ENCODE measurements around the gene CDH2.

Gene CDH2

DNA sequence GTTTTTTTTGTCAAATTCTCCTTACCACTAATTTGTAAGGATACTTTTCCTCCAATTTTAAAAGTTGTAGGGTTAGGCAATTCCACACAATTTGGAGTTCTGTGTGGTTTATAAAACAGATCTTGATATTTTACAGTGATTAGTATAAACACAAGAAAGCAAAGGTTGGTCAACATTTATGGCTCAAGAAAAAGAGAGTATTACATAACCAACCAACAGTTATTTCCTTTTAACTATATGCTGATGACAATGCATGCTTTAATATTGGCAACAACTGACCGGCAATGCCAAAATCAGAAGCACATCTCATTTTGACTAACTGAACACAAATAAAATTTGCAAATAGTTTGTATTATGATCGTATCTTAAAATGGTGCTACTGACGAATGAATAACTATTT lies 137.2 kb downstream of the CDH2 start:
- DNase-seq: no peak

DNA sequence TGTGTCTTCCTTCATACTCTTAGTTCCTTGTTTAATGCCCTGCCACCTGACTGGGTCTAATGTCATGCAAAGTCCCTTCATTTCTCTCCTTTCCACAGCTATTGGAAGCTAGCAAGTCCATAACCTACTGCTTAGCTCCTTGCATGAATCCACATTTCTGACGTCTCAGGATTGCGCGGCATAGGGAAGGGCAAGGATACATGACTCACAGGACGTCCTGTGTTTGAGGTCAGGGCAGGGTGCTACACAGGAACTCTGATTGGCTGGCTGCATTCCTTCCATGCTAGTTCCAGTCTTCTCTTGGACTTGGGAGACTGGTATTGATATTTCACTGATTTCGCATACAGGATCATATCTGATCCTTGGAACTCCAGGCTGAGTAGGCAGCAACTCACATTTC lies 137.9 kb downstream of the CDH2 start:
- DNase-seq: no peak

DNA sequence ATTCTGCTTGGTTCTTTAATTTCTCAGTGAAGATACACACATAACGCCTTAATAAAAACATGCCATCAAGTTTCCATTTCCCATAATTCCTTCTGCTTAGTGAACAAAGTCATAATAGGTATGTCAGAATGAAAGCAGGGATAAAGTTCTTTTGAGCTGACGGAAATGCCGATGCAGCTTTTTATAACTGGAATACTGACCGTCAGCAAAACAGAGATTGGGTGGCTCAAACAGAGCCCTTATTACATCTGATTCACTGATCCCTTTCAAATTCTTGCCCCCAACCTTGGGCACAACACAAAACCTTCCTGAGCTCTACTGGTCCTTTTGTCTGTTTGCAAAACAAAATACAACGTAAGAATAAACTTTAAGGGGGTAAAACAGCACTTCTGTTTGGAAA lies 140.4 kb downstream of the CDH2 start:
- no peak for DNase-seq

DNA sequence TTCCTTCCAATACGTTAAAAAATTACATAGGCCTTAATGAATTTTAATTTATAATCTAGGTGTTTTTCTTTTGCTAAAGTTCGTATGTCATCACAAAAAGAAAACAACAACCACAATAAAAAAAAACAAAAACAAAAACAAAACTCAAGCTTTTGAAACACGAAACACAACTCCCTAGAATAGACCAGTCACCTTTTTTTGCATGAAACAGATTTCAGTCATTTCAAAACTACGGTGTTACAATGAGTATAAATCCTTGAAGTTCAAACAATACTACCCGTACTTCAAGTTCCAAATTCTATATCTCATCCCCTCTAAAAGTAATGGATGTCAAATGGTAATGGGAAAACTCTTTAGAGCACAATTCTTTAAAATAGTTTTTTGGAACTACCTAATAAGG lies 142.4 kb downstream of the CDH2 start:
- DNase-seq: no peak

DNA sequence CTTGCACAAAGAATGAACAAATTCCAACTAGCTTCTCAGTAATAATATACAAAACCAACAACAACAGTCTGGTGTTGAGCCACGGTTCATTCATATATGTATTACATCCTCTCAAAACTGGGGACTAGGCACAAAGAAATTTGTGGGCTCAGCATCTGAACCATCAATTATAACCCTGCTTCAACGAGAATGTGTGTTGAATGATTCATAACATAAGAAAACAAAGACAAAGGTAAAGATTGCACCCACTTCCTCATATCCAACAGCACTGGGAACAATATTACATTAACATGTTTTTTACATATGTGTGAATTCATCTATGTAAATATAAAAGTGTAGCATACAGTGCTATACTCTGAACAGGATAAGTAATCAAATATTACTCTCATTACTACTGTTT lies 144.8 kb downstream of the CDH2 start:
- DNase-seq: no peak

DNA sequence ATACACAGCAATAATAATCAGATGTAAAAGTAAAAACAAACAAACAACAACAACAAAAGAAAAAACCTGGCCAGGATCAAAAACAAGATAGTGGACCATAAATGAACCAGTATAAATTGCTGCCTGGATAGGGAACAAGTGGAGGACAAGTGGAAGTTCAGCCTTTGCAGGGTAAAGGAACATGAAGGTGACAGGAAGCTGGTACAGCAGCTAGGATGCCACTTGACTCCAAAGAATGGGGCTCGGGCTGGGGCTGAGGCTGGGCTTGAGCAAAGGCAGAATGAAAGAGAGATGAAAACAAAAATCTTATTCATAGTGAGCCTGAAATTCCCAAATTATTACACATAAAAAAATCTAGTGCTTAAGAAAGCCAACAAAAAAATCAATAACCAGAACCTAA lies 146.5 kb downstream of the CDH2 start:
- DNase-seq: no peak

DNA sequence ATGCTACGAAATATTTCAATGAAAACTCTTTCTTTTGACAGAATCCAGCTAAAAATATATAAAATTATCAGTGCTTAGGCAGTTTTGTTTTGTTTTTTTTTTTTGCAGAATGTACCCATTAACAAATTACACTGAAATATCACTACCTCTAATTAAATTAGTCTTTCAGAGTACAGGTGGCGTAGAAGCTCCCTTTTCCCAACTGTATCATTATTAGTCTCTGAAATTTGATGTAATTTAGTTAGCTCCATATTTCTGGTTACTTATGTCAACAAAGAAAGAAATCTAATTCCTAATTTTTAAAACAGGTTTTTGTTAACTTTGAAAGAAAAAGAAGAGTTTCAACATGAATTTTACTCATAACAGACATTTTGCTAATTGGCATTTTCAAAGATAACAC lies 149.2 kb downstream of the CDH2 start:
- DNase-seq: no peak

DNA sequence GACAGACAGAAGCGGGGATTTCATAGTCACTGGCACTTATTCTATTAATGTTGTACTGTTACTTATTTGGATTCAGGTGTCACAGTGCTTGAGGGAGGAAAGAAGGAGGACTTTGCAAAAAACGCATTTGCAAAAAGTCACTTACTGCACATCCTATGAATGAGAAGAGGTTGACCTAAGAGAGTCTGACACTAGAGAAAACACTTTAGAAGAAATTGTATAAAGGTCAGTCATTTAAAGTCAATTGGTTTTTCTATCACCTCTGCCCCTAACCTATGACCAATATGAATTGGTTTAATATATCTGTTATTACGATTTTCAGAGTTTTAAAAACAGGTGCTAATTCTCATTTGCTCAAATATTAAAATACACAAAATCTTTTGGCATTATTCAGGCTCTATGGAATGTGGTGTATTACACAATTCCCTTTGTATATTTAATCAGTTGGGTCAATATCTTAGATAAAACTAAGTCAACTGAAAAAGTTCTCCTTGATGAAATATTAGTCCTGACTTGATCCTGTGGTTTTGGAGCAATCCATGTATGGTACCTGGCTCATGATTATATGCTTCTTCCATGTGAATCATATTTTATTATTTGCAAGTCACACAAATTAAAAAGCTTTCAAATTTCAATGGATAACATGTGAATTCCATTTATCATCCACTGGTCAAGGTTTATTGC lies 157.4 kb downstream of the CDH2 start:
- no peak for DNase-seq

DNA sequence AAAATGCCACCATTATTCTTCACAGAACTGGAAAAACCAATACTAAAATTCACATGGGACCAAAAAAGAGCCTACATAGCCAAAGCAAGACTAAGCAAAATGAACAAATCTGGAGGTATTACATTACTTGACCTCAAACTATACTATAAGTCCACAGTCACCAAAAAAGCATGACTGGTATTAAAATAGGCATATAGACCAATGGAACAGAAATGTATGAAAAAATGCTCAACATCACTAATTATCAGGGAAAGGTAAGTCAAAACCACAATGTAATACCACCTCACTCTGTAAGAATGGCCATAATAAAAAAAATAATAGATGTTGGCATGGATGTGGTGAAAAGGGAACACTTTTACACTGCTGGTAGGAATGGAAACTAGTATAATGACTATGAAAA lies 158.6 kb downstream of the CDH2 start:
- no peak for DNase-seq

DNA sequence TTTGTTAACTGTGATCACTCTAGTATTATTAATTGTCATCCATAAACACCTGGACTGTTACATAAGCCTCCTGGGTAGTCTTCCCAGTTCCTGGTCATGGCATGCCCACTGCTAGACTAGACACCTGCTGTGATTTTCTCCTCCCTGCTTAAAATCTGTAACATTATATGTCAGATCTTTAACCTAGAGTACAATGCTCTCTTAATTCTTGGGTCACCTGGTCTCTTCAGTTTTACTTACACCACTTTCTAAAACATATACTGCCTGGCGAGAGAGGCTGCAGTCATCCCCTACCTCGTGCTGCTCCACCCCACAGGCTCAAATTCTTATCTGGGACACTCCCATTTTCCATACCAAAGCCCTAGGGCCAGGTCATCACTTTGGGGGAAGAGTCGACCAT lies 161.3 kb downstream of the CDH2 start:
- DNase-seq: peak in 1 of 2 experiments; percentile 73

DNA sequence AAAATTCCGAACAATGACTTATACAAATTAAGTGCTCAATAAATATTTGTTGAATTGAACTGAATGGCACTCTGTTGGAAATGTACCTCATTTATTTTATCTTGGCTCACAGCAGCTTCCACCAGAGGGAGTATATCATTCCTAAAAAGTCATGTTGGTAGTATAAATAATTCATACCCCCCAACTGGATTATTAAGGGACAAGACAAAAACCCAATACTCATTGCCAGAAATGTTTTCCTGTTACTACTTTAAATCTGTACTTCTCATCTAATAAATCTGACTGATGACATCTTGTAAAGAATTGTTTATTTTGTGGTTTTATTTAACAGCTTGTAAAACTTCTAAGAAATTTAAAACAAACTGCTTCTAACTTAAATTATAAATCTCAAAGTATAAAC lies 163.9 kb downstream of the CDH2 start:
- DNase-seq: peak in 1 of 2 experiments; percentile 16

DNA sequence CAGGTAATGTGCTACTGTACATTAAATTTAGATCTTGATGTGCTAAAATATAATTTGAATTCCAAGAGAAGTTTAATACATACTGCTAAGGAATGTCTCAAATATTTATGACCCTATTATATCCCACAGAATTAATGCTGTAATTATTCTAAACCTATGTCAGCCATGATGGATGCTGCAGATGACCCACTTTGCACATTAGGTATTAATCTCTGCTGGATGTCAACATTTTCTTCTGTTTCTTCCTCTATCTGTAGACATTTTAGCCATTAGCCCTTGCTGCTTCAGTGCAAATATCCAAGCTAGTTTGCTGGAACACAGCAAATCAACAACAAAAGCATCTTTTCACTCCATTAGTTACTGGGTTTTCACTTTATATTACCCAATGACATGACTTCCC lies 164.6 kb downstream of the CDH2 start:
- no peak for DNase-seq

DNA sequence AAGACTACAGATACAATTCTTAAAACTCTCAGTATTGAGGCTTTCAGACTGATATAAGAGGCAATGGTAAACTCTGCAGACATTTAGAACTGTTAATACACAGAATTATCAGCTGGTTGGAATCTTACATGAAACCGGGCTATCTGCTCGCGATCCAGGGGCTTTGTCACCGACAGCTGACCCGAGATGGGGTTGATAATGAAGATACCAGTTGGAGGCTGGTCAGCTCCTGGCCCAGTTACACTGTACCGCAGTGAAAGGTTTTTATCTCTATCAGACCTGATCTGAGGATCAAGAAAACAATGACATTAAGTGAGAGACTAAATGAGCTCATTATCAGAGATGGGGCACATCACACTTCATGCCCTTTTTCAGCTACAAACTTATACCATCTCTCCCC lies 167.3 kb downstream of the CDH2 start:
- DNase-seq: no peak

DNA sequence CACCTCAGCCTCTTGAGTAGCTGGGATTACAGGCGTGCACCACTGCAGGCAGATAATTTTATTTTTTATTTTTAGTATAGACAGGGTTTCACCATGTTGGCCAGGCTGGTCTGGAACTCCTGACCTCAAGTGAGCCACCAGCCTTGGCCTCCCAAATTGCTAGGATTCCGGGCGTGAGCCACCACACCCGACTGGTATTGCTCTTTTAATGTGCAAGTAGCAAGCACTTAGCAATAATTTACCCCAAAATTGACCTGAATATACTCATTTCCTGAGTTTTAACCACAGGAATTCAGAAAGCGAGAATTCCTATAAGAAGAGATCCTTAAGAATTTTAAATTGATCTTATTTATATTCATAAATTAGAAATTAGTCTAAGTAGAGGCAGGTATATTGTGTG lies 169.1 kb downstream of the CDH2 start:
- DNase-seq: no peak

DNA sequence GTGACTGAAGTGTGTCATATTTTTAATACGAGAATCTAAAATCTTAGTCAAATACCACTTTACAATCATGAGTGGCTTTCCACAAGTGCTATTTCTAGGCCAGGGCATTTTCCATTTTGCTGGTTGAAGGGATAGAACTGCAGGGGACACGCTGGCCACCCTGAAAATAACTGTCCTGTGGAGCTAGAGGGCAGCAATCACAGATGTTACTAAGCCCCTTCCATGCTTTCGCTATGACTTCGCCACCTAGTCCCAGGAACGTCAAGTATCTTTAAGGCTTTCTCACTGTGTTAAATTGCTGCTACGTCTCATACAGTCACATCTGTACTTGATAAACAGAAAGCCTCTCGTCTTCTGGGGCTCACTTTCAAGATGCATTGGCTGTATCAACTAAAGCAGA lies 171.8 kb downstream of the CDH2 start:
- DNase-seq: no peak

DNA sequence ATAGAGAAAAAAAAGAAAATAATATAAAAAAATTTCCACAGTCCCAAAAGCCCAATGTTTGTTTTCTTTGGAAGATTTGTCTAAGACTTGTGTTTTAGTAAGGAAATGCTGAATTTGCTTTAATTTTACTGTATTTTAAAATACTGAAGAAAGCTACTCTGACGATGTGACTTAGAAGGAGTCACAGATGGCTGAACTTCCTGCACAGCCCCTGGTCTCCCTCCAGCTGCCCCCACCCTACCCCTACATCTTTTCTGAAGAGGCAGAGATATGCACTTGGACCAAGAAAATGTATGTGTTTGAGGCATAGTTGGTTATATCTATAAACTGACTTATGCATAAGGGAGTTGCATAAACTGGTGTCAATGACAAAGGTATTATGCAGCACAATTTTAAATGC lies 172.3 kb downstream of the CDH2 start:
- DNase-seq: no peak

DNA sequence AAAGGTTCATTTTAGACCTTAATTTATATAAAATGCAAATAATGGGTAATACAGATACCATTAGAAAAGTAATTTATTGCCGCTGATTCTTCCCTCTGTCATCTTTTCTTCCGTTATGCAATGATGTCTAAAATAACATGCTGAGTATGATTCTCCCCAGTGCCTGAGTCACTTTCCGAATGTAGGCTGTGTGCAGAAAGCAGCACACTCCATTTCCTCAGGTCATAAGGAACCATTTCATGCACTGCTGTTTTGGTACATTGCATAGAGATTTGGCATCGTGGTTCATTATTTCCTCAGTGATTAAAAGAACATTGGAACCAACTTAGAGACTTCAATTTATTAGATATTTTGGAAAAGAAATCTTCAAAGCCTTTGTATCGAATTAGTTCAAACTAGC lies 173.5 kb downstream of the CDH2 start:
- DNase-seq: no peak

DNA sequence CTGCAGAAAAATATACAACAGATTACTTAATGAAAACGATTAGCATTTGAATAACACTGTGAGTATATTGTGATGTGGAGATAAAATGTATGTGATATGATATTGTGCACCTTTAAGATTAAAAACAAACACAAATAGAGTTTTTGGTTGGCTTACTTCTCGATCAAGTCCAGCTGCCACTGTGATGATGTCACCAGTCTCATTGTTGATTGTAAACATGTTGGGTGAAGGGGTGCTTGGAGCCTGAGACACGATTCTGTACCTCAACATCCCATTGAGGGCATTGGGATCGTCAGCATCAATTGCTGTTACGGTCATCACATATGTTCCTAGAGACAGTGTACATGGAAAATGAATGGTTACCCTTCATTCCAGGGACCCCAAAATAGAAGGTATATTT lies 174.1 kb downstream of the CDH2 start:
- no peak for DNase-seq

DNA sequence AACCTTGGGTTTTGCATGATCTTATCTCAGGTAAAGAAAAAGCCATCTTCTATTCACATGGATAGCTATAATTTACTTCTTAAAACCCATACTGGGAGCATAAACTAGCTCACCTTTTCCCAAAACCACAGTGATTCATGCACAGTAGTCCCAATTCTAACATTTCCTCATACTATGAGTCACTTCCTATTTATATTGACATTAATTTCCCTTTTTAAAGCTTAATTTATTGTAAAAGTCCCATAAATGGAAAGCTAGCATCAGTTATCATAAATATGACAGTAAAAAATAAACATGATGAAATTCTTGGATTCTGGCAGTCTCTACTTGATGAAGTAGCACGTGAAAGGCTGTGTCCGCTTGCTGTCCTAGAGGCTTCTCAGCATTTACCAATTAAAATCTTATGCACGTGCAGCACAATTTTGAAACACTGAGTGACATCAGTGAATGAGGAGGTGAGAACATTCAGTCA lies 180.1 kb downstream of the CDH2 start:
- no peak for DNase-seq

DNA sequence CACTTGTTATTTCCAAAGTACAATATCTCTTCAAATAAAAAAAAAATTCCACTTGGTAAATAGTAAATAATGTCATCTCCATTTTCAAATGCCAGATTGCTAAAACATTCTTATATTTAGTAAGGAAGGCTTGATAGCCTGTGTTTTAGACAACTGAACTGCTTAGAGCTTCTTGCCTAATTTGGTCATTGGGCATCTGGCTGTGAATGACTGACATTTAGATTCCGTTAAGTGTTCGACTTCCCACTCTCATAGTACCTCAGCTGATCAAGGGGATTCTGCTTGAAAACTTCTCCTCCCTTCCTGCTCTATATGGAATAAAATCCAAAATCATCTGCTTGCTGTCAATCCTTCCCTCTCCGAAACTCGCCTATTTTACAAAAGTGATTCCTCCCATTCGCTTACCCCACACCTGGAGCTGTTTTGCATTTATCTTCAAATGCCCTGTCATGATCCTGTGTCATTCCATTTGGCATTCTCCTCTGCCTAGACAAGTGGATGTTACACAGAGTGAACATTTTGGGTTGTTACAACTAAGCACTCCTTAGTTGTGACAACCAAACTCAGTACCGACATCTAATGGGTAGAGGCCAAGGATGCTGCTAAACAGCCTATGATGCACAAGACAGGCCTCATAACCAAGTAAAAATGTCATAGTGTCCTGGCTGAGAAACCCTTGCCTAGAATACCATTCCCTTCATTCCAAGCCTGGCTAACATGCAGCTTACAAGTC lies 181.0 kb downstream of the CDH2 start:
- no peak for DNase-seq

DNA sequence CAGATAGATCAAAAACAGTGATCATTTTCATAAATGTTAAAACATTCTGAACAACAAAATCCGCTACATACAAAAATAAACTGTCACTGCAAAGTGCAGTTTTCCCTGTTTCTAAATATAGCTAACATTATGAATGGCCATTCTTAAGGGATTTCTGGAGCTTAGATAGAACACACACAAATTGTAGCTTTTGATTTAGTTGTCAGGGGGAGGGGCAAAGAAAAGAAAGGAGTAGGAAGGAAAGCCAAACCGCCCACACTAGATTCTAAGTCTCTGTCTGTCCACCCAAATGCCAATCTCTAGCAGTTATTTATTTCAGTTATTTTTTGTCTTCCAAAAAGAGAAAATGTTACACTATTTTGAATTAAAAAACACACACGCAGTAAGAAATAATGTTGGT lies 182.4 kb downstream of the CDH2 start:
- DNase-seq: no peak

DNA sequence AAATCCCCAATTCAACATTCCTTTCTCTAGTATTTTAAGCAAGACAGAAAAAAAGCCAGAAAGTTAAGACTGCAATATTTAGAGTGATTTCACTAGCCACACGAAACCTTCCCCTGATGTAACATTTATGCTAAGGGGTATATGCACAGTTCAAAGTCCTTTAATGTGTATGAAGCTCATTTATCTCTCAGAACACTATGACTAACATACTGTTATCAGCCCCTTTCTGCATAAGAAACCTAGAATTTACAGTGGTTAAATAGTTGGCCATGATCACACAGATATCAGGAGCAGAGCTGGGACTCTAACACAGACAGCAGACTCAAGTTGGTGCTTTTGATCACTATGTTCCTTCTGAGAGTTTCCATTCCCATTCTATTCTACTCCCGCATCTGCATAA lies 185.5 kb downstream of the CDH2 start:
- no peak for DNase-seq

DNA sequence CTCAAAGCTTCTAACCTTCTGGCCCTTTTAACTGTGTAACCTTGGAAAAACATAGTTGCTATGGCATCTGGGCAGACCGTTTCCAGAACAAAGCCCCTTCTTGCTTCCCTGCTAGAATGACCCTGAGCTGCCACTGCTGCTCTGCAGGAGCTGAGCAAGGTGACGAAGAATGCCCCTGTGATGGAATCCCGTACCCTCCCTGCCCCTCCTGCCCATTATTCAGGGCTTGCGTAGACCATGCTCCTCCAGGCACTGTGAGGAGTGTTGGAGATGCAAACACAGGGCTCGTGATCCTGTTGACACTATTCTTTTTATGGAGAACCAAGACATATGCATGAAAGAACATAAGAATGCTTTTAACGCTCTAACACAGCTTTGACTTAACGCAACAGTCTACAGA lies 191.1 kb downstream of the CDH2 start:
- DNase-seq: no peak

DNA sequence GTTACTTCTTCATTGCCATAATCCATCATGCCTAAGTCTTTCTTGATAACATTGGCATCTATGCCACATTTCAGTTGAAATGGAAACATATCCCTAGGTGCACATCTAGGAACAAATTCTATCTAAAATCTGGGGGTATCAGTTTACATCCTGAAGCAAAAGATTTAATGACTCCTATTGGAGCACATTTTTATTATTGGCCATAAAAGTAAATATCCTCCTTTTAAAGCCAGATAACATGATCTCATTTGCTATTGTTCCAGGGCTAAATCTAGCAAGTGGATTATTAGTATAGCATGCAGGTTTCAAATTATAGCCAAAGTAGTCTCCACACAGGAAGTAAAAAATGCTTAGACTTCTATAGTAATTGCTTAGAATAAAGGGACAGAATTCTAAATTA lies 193.2 kb downstream of the CDH2 start:
- no peak for DNase-seq
